Measurements from ENCODE around the gene DNAJA3. TPM values are rescaled to one million over a fixed set of nuclear protein-coding genes. Genes with fewer than 3 reads are reported as not detected.

Gene DNAJA3
- total RNA-seq, 1 donor from 2014 or later, result 83.9 TPM

GRCh38 chr16:4491898-4492297 is 66.2 kb downstream of the DNAJA3 start:
- DNase-seq (no peak), ATAC-seq (no peak)
- intact Hi-C loops (cut with micrococcal nuclease), result no loop called here

GRCh38 chr16:4494746-4495490 is 69.2 kb downstream of the DNAJA3 start:
- ATAC-seq (no peak), DNase-seq (no peak)
- intact Hi-C loops (cut with micrococcal nuclease), result no loop called here

- intact Hi-C loops (cut with micrococcal nuclease), result no loop called here
- DNase-seq, result no peak
- ATAC-seq, result no peak
Measured at GRCh38 chr16:4495766-4496165, 70.1 kb downstream of the DNAJA3 start.

GRCh38 chr16:4496305-4496704 is 70.6 kb downstream of the DNAJA3 start:
- intact Hi-C loops (cut with micrococcal nuclease), result no loop called here
- no peak for DNase-seq
- ATAC-seq, result no peak

GRCh38 chr16:4498546-4499195 is 73.0 kb downstream of the DNAJA3 start:
- ATAC-seq, result no peak
- intact Hi-C loops (cut with micrococcal nuclease), result no loop called here
- DNase-seq, result no peak

- intact Hi-C loops (cut with micrococcal nuclease), result no loop called here
- ATAC-seq, result no peak
- DNase-seq, result no peak
Measured at GRCh38 chr16:4499196-4499555, 73.5 kb downstream of the DNAJA3 start.

- no peak for DNase-seq
- ATAC-seq, result peak; percentile 84
- intact Hi-C loops (cut with micrococcal nuclease), result loop anchor here (10.0 kb wide), 1 partner anchor 55 kb away; the partner anchor contains the start of gene C16orf96
Measured at GRCh38 chr16:4500272-4500671, 74.6 kb downstream of the DNAJA3 start.

GRCh38 chr16:4501071-4501478 is 75.4 kb downstream of the DNAJA3 start:
- DNase-seq (no peak), ATAC-seq (peak; percentile 52)
- intact Hi-C loops (cut with micrococcal nuclease), result loop anchor here (10.0 kb wide), 1 partner anchor 54 kb away; the partner anchor contains the start of gene C16orf96

GRCh38 chr16:4505356-4506147 is 79.9 kb downstream of the DNAJA3 start:
- intact Hi-C loops (cut with micrococcal nuclease), result loop anchor here (10.0 kb wide), 1 partner anchor 49 kb away; the partner anchor contains the start of gene C16orf96
- no peak for DNase-seq
- ATAC-seq, result no peak

Other genes with a start within 250 kb of the DNAJA3 start
- 426 TPM for gene SRL, start 183.8 kb upstream of the DNAJA3 start, total RNA-seq
- 4.7 TPM for gene TFAP4, start 152.8 kb upstream of the DNAJA3 start, total RNA-seq
- gene GLIS2, start 109.8 kb upstream of the DNAJA3 start, total RNA-seq, result 16.6 TPM
- 70.0 TPM for gene PAM16, start 74.5 kb upstream of the DNAJA3 start, total RNA-seq
- gene VASN, start 54.0 kb upstream of the DNAJA3 start, total RNA-seq, result 4.3 TPM
- gene CORO7, start 9.3 kb upstream of the DNAJA3 start, total RNA-seq, result 10.1 TPM
- gene NMRAL1, start 48.8 kb downstream of the DNAJA3 start, total RNA-seq, result 24.7 TPM
- 121 TPM for gene HMOX2, start 50.5 kb downstream of the DNAJA3 start, total RNA-seq
- gene CDIP1, start 112.9 kb downstream of the DNAJA3 start, total RNA-seq, result 53.3 TPM
- 0.07 TPM for gene C16orf96, start 130.5 kb downstream of the DNAJA3 start, total RNA-seq
- gene UBALD1, start 189.0 kb downstream of the DNAJA3 start, total RNA-seq, result 32.4 TPM
- 31.6 TPM for gene MGRN1, start 199.0 kb downstream of the DNAJA3 start, total RNA-seq